Heart left ventricle (tissue), 16 donors: ENCODE results near the gene CCDC33. TPM values are rescaled to one million over a fixed set of nuclear protein-coding genes. Genes with fewer than 3 reads are reported as not detected.

ENCODE experiments used
- ATAC-seq, 4 donors: fragments of 200-7000 bp; cut with Tn5 transposase; one replicate each; pipeline ENCODE4 v1.9.1; 2020 to 2022; ENCODE audit warnings: moderate library complexity in 4 of 4, mild to moderate bottlenecking in 3 of 4, moderate number of reproducible peaks in 1 of 4
- DNase-seq, 5 donors: peaks; one replicate each; pipeline ENCODE4 v3.0.0-alpha.2; 2020
- H3K27ac ChIP-seq, 12 donors: fragments of 200-600 bp; sonication (generic) in 4 of 12; one replicate each; pipeline versions ENCODE4 v1.5.0 to v1.8.0; 2016 to 2022; ENCODE audit warnings: mild to moderate bottlenecking in 2 of 12
- H3K27me3 ChIP-seq, 9 donors: fragments of 200-600 bp; sonication (generic) in 2 of 9; one replicate each; pipeline versions ENCODE4 v1.5.1 to v1.8.0; 2016 to 2022; ENCODE audit warnings: mild to moderate bottlenecking in 3 of 9
- H3K36me3 ChIP-seq, 9 donors: fragments of 200-600 bp; sonication (generic) in 2 of 9; one replicate each; pipeline versions ENCODE4 v1.5.0 to v1.8.0; 2018 to 2022; ENCODE audit warnings: mild to moderate bottlenecking in 2 of 9
- H3K4me1 ChIP-seq, 12 donors: fragments of 200-600 bp; sonication (generic) in 4 of 12; one replicate each; pipeline versions ENCODE4 v1.5.0 to v1.8.0; 2016 to 2022; ENCODE audit warnings: mild to moderate bottlenecking in 3 of 12
- H3K4me3 ChIP-seq, 12 donors: fragments of 200-600 bp; sonication (generic) in 4 of 12; one replicate each; pipeline versions ENCODE4 v1.5.0 to v1.8.0; 2017 to 2022; ENCODE audit warnings: mild to moderate bottlenecking in 9 of 12, moderate library complexity in 4 of 12
- H3K9me3 ChIP-seq, 12 donors: fragments of 200-600 bp; sonication (generic) in 4 of 12; one replicate each; pipeline versions ENCODE4 v1.5.0 to v1.8.0; 2016 to 2022; ENCODE audit warnings: mild to moderate bottlenecking in 1 of 12
- CTCF ChIP-seq, 12 donors: fragments of 200-600 bp; sonication (generic) in 4 of 12; IDR thresholded peaks; one replicate each; pipeline versions ENCODE4 v1.5.0 to v1.8.0; 2018 to 2022; ENCODE audit warnings: antibody characterized with exemption in 12 of 12, mild to moderate bottlenecking in 5 of 12
- POLR2A ChIP-seq, 2 donors: fragments of 450-650 bp; IDR thresholded peaks; one replicate each; pipeline ENCODE4 v1.6.1; 2017; ENCODE audit warnings: antibody characterized with exemption in 2 of 2, mild to moderate bottlenecking in 2 of 2, moderate library complexity in 2 of 2
- WGBS, 4 donors: extraction: QIAGEN DNeasy Blood & Tissue Kit in 2 of 4; methylation state at CpG; one replicate each; pipeline versions ENCODE4 v1.1.5 to v1.1.7; 2013 to 2018; 5-methylcytosine and 5-hydroxymethylcytosine counted together
- intact Hi-C, 10 donors: fragments of 100-400 bp; cut with DNase I; formaldehyde crosslinking; loops; one replicate each; pipeline versions ENCODE4 v1.11.1 to v1.14.2; 2022
- polyA plus RNA-seq, 2 donors: library from polyadenylated mRNA; stranded (reverse); fragments of 200-250 nt; gene quantifications; one replicate each; pipeline ENCODE4 v1.2.3, GENCODE V29; 2013
- total RNA-seq, 9 donors: library from RNA; depleted of rRNA in 2 of 9; stranded (reverse); fragments of >200 nt in 2 of 9; fragmentation: NEBNext Ultra II Directional in 3 of 9; extraction: Animal tissue kit (Norgen Biotek cat#: 25700) in 3 of 9; gene quantifications; one replicate each; pipeline versions ENCODE4 v1.1.0 to v1.2.4, GENCODE V29; 2016 to 2023
- donor health status: ischemic (EF 13 %, LVEDD 7.1; RV severe dilation, severe dysfunction).
- donor health status: healthy with polysubstance abuse.
- donor health status: DM: no; HTN: yes; CAD: no.
- donor health status: DM: no; HTN: no; CAD: no.
- donor health status: ischemic (EF 25% LVEDD 6.9; RV normal size, moderate dysfunction).
- donor health status: ischemic (EF 25% LVEDD 5.7; RV mildly dilated, moderate dysfunction).
- donor health status: healthy.
- donor health status: DM: yes; HTN: yes; CAD: no.
- donor health status: ischemic (EF 35%, LVEDD 5.7; RV mildly dilated, moderate dysfunction).
- donor health status: nonischemic (EF 11% LVEDD 7.7; RV severe dilation, severe dysfunction).
- donor health status: DM: yes; HTN: yes; CAD: no.
- donor health status: PGD.
- donor health status: ischemic (EF 29% LVEDD 5.4; RV normal size, mild dysfunction).
- donor health status: nonischemic (EF 23%, LVEDD 6.1; RV moderate dilation, normal function).

Gene CCDC33
- total and polyA plus RNA-seq, 11 donors = 0.08 TPM; not detected in 10

DNA sequence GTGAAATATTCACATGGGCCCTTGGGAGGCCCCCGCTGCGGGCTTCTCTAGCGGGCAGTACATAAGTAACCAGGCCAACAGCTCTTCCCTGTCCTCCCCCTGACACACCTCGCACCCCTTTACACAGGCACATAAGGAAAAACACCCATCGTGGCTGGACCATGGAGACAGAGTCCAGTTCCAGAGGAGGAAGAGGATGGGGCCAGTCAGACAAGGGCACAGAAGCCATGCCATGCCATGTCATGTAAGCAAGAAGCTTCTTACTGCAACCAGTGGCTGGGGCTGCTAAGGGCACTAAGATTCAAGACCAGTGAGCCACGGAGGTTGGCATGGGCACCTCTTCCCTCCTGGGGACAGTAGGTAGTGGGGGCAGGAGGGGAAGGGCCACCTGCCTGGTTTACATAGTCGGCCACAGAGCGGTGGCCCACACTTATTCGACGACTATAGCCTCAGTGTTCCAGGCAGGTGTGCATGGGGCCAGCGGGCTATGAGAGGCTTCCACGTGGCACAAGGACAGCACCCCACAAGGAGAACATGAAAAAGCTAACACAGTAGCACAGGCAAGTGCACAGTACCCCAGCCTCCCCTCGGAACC is 137.0 kb downstream of the CCDC33 start:
- intact Hi-C loops = loop anchor here (2.0 to 10.0 kb wide), 8 partner anchors 114 to 572 kb away; no protein-coding TSS in a partner anchor
- TF ChIP-seq POLR2A (IDR thresholded peaks at IDR 0.05) = no peak
- TF ChIP-seq CTCF (IDR thresholded peaks at IDR 0.05) = no peak
- no peaks in the 10 kb centered on the region for H3K36me3 ChIP-seq
- H3K27me3 ChIP-seq = peaks cover 0 to 5% (median 0%) of the 10 kb centered on the region in 9 donors
- H3K9me3 ChIP-seq = no peaks in the 10 kb centered on the region
- no peak overlapping the region for H3K27ac ChIP-seq
- 50 to 73% (median 56%) methylated on average over 7 to 13 of the region's 13 CpGs for WGBS, 4 donors
- H3K4me3 ChIP-seq = peak overlapping the region in 1 of 12 donors; percentile 60
- no peak for DNase-seq
- ATAC-seq = no peak
- H3K4me1 ChIP-seq = peaks cover 0 to 21% (median 13%) of the 10 kb centered on the region in 12 donors

DNA sequence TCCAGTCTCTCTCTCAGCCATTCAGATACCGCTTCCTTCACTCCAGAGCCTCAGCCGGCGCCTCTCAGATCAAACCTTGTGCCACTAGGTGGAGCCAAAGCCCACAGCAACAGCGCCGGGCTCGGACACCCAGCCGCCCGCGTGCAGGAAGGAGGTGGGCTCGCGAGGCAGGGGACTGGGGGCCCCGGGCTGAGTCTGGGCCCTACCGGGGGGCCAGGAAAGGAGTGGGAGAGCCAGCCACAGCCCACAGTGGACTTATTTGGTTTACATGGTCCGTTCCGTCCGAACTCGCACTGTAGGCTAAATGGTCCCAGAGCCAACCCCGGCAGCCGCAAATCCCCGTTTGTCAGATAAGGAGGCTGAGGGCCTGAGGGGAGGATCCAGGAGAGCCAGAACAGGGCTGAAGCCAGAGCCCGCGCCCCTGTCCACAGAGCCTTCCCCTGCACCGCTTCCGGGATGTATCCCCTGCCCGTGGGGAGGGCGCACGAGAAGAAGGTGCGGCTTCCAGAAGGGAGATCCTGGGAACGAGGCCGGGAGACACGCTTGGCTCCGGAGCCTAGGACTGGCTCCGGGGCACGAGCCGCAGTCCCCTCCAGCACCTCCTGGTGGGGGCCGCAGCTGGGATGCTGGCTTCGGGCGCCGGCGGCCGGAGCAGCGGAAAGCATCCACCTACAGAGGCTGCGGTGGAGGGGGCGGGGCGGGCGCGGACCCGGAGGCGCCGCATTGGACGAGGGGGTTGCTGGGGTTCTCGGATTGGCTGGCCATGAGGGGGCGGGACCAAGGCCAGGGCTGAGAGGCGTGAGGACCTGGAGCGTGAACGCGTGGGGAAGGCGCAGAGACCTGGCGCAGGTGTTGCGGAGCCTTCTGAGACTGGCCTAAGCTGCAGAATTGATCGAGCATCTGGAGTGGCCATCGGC is 137.9 kb downstream of the CCDC33 start:
- intact Hi-C loops = loop anchor here (1.0 to 10.0 kb wide), 14 partner anchors 65 to 571 kb away; no protein-coding TSS in a partner anchor
- Histone ChIP-seq H3K36me3 (no peaks in the 10 kb centered on the region), H3K27ac (peak overlapping the region in 2 of 12 donors; percentile 26 to 48)

GRCh38 chr15:74374648-74375302 is 138.6 kb downstream of the CCDC33 start:
- WGBS, 4 donors = 22 to 38% (median 25%) methylated on average over 7 to 11 of the region's 11 CpGs
- Histone ChIP-seq H3K4me3 (peak overlapping the region in 11 of 12 donors; percentile 49 to 74 (median 61)), H3K27me3 (peaks cover 0 to 5% (median 0%) of the 10 kb centered on the region in 9 donors), H3K36me3 (no peaks in the 10 kb centered on the region), H3K9me3 (no peaks in the 10 kb centered on the region), H3K27ac (no peak overlapping the region), H3K4me1 (peaks cover 0 to 21% (median 13%) of the 10 kb centered on the region in 12 donors)
- intact Hi-C loops = loop anchor here (1.0 to 10.0 kb wide), 15 partner anchors 64 to 570 kb away; no protein-coding TSS in a partner anchor
- DNase-seq (no peak), ATAC-seq (no peak)
- TF ChIP-seq POLR2A (IDR thresholded peaks at IDR 0.05) (no peak), CTCF (IDR thresholded peaks at IDR 0.05) (no peak)

More for the DNA sequence above, 137.9 kb downstream of the CCDC33 start:
- Histone ChIP-seq H3K4me3 (peak overlapping the region; percentile 28 to 74 (median 60)), H3K27me3 (peaks cover 0 to 5% (median 0%) of the 10 kb centered on the region in 9 donors), H3K4me1 (peaks cover 0 to 21% (median 13%) of the 10 kb centered on the region in 12 donors), H3K9me3 (no peaks in the 10 kb centered on the region)
- whole genome bisulfite sequencing, 4 donors = 0 to 3% (median 1%) methylated on average over 38 to 62 of the region's 62 CpGs
- peak; percentile 91 to 94 (median 94) for DNase-seq
- no peak for TF ChIP-seq POLR2A (IDR thresholded peaks at IDR 0.05)
- peak; percentile 82 to 94 (median 88) for TF ChIP-seq CTCF (IDR thresholded peaks at IDR 0.05)
- peak; percentile 95 to 99 (median 97) for ATAC-seq
